K562 (cell line): ENCODE results near the gene WNT8A. TPM values are rescaled to one million over a fixed set of nuclear protein-coding genes. Genes with fewer than 3 reads are reported as not detected.

Experiments used
- ATF3 ChIP-seq, 2 experiments: fragments of 450-650 bp in 1 of 2; sonication (generic) in 1 of 2; formaldehyde crosslinking in 1 of 2; IDR thresholded peaks in 1 of 2; conservative IDR thresholded peaks in 1 of 2; 2 replicates each; pipeline versions ENCODE4 v1.6.1 to v1.8.1; 2016 to 2023; ENCODE audit warnings: mild to moderate bottlenecking in 2 of 2, moderate library complexity in 2 of 2, inconsistent platforms in 1 of 2, missing genetic modification reagents in 1 of 2
- CTBP1 ChIP-seq: fragments of 450-650 bp; IDR thresholded peaks from 2 replicates; pipeline ENCODE4 v1.6.1; 2016; ENCODE audit warnings: borderline replicate concordance
- FOSL1 ChIP-seq: fragments of 200-800 bp; sonication (Bioruptor generic); conservative IDR thresholded peaks from 2 replicates; pipeline ENCODE4 v1.6.1; 2016; ENCODE audit warnings: missing genetic modification characterization, missing compliant biosample characterization
- FOXK2 ChIP-seq, 2 experiments: fragments of 450-650 bp; IDR thresholded peaks in 1 of 2; conservative IDR thresholded peaks in 1 of 2; 2 replicates each; pipeline ENCODE4 v1.6.1; 2016; ENCODE audit warnings: low read depth in 2 of 2, mild to moderate bottlenecking in 1 of 2
- LARP7 ChIP-seq: fragments of 450-650 bp; IDR thresholded peaks from 2 replicates; pipeline ENCODE4 v1.6.1; 2016
- MEF2A ChIP-seq: IDR thresholded peaks from 2 replicates; pipeline ENCODE4 v1.6.1; 2011; ENCODE audit warnings: low read depth, mild to moderate bottlenecking, low read length, moderate library complexity; ENCODE audit not compliant: control insufficient read depth
- MXI1 ChIP-seq: IDR thresholded peaks from 2 replicates; pipeline ENCODE4 v1.6.1; 2011; ENCODE audit warnings: low read depth, mild to moderate bottlenecking, improper control_type of control experiment, low read length
- NELFE ChIP-seq: IDR thresholded peaks from 2 replicates; pipeline ENCODE4 v1.6.1; 2011; ENCODE audit warnings: mild to moderate bottlenecking; ENCODE audit not compliant: insufficient read depth, insufficient read length
- PCBP1 ChIP-seq: fragments of 200-400 bp; formaldehyde crosslinking; IDR thresholded peaks from 2 replicates; pipeline ENCODE4 v1.6.1; 2018; ENCODE audit warnings: mild to moderate bottlenecking, low read depth, low read length; ENCODE audit not compliant: poor library complexity, severe bottlenecking
- PTTG1 ChIP-seq: fragments of 450-650 bp; IDR thresholded peaks from 2 replicates; pipeline ENCODE4 v1.6.1; 2016; ENCODE audit warnings: low read depth, mild to moderate bottlenecking, missing genetic modification characterization, missing compliant biosample characterization
- RBM15 ChIP-seq: fragments of 200-400 bp; formaldehyde crosslinking; IDR thresholded peaks from 2 replicates; pipeline ENCODE4 v1.6.1; 2018; ENCODE audit warnings: mild to moderate bottlenecking, low read length, moderate library complexity; ENCODE audit not compliant: insufficient read depth
- RFX1 ChIP-seq: fragments of 450-650 bp; IDR thresholded peaks from 2 replicates; pipeline ENCODE4 v1.6.1; 2016; ENCODE audit warnings: mild to moderate bottlenecking, moderate library complexity
- SAFB ChIP-seq: fragments of 200-400 bp; formaldehyde crosslinking; IDR thresholded peaks from 2 replicates; pipeline ENCODE4 v1.6.1; 2017; ENCODE audit warnings: low read depth, low read length, borderline replicate concordance
- SIX5 ChIP-seq, 2 experiments: IDR thresholded peaks; 2 replicates each; pipeline ENCODE4 v1.6.1; 2011; ENCODE audit warnings: low read length in 2 of 2, borderline replicate concordance in 1 of 2, low read depth in 1 of 2, mild to moderate bottlenecking in 1 of 2, moderate library complexity in 1 of 2; ENCODE audit not compliant: insufficient read depth in 1 of 2
- TCF3 ChIP-seq: sonication (generic); formaldehyde crosslinking; IDR thresholded peaks from 2 replicates; pipeline ENCODE4 v1.4.0; 2020; ENCODE audit warnings: mild to moderate bottlenecking, missing genetic modification reagents
- TFAM ChIP-seq: fragments of 250-450 bp; sonication (Bioruptor Pico); conservative IDR thresholded peaks from 2 replicates; pipeline ENCODE4 v1.5.0; 2021; ENCODE audit warnings: mild to moderate bottlenecking, moderate library complexity
- ZNF174 ChIP-seq: fragments of 250-450 bp; sonication (Bioruptor Pico); IDR thresholded peaks from 2 replicates; pipeline ENCODE4 v1.4.0; 2020; ENCODE audit warnings: mild to moderate bottlenecking
- ZNF277 ChIP-seq: fragments of 250-450 bp; sonication (Bioruptor Pico); IDR thresholded peaks from 2 replicates; pipeline ENCODE4 v1.8.0; 2022; ENCODE audit warnings: inconsistent platforms, mild to moderate bottlenecking, moderate library complexity, borderline replicate concordance
- ZNF436 ChIP-seq: fragments of 250-450, 450-650 bp; sonication (Bioruptor Pico); formaldehyde crosslinking; IDR thresholded peaks from 2 replicates; pipeline ENCODE4 v1.7.0; 2020; ENCODE audit warnings: mild to moderate bottlenecking
- ZNF586 ChIP-seq: fragments of 450-650 bp; formaldehyde crosslinking; conservative IDR thresholded peaks from 2 replicates; pipeline ENCODE4 v1.4.0; 2020; ENCODE audit warnings: mild to moderate bottlenecking, moderate library complexity
- ZNF717 ChIP-seq: fragments of 250-450 bp; sonication (Bioruptor Pico); IDR thresholded peaks from 2 replicates; pipeline ENCODE4 v1.5.0; 2021
- ZNF79 ChIP-seq: fragments of 250-450 bp; sonication (Bioruptor Pico); IDR thresholded peaks from 2 replicates; pipeline ENCODE4 v1.4.0; 2020; ENCODE audit warnings: low read depth, mild to moderate bottlenecking, moderate library complexity
- polyA plus RNA-seq, 8 experiments: library from polyadenylated mRNA; depleted of rRNA in 4 of 8; stranded (reverse) in 5 of 8; unstranded in 3 of 8; fragments of >200 nt; fragmentation: Nextera tagmentation in 2 of 8; fragmentation: Illumina TruSeq in 1 of 8; extraction: Ambion mirVana in 2 of 8; extraction: Trizol in 1 of 8; gene quantifications; 2 replicates each; pipeline versions ENCODE4 v1.2.1 to v1.2.3, GENCODE V29; 2011 to 2014; ENCODE audit warnings: inconsistent platforms in 1 of 8, missing spikeins in 1 of 8
- total RNA-seq, 7 experiments: library from RNA; depleted of rRNA in 6 of 7; stranded (reverse); fragments of >200 nt in 6 of 7; fragmentation: Illumina TruSeq in 2 of 7; extraction: Trizol in 2 of 7; gene quantifications; 2 replicates each; pipeline versions ENCODE4 v1.2.1 to v1.2.3, GENCODE V29; 2011 to 2021; ENCODE audit warnings: low replicate concordance in 1 of 7

WNT8A gene
- total and polyA plus RNA-seq, 9 of the 15 experiments (the other 6 are each of a cell fraction or from before 2014, with no cell fraction given) = not detected

DNA sequence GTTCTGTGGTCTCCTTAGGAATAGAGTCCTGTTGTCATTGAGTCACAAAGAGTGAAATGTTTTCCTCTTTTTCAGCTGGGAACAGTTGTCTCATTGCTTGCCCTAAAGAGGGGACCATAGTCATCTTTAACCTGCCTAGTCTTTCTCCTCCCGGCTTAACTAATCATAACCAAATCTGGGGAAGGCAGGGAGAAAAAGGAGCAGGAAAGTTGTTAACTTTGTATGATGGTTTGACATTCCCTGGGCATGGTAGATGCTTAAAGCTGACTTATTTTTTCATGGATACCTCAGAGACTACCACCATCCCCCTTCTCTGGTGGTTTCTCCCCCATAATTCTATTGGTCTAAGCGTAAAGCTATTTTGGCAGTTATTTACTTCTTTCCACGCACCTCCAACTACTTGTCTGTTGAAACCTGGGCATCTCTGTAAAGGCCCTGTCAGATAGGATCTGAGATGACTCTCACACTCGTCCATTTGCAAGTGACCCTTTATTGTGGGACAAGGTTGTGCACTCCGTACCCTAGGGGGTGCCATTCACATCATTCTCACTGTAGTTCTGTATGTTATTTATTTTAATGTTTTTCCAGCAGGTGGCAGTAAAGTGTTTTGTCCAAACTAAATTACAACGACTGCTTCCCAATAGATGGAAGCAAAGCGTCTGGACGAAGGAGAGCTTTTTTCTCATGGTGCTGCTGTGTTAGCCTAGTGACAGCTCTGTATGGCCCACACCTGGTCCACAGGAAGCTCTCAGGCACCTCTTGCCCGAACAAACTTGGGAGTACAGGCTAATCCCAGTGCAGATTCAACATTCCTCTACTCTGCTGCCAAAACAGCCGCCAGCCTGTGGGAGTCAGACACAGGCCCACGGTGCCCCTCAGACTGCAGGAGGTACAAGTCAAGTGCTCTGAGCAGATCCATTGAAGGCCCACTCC, 48.0 kb upstream of the WNT8A start (continued):
- TF ChIP-seq ZNF277 (CRISPR knock-in tag) (no peak), PCBP1 (no peak), TCF3 (CRISPR knock-in tag) (no peak), RFX1 (no peak), NELFE (no peak), ATF3 (IDR thresholded peaks at IDR 0.05) (no peak), ATF3 (CRISPR knock-in tag; conservative IDR thresholded peaks at IDR 0.05) (0 out of 2 replicates have a peak, but pooled peaks have one; percentile 34), TFAM (no peak), ZNF586 (CRISPR knock-in tag) (no peak), ZNF79 (no peak), ZNF436 (CRISPR knock-in tag) (no peak), CTBP1 (peak; percentile 86), MXI1 (no peak), FOSL1 (tag) (0 out of 2 replicates have a peak, but pooled peaks have one; percentile 23), FOXK2 (conservative IDR thresholded peaks at IDR 0.05 in 1 of 2, IDR thresholded peaks at IDR 0.05 in 1 of 2; ENCODE audit: low read depth in 2 of 2) (peak; percentile 74 to 82; a peak in 3 of 4 replicates), PTTG1 (tag) (no peak), RBM15 (no peak), SIX5 (IDR thresholded peaks at IDR 0.05; ENCODE audit: borderline replicate concordance in 1 of 2, insufficient read depth in 1 of 2, low read depth in 1 of 2, low read length in 2 of 2) (no peak), ZNF174 (CRISPR knock-in tag) (no peak), SAFB (no peak), LARP7 (no peak), MEF2A (0 out of 2 replicates have a peak, but pooled peaks have one; percentile 13), ZNF717 (no peak)
